ENCODE results near the gene TXNRD2. TPM values are rescaled to one million over a fixed set of nuclear protein-coding genes. Genes with fewer than 3 reads are reported as not detected.

Gene TXNRD2
- total and polyA plus RNA-seq, 10 of the 15 experiments (the other 5 are each of a cell fraction or from before 2014, with no cell fraction given): 1.6 to 26.0 (median 13.9) TPM

- ChIA-PET SMC1A (ENCODE audit: uncharacterized antibody, unreplicated experiment) (no interaction called here), RAD21 (ENCODE audit: unreplicated experiment) (interaction anchor here (1.4 kb wide), 1 partner anchor 26 kb away, joined by 3 read pairs; no protein-coding TSS in a partner anchor), POLR2A (no interaction called here), CTCF (no interaction called here)
- FAIRE-seq: no peak
- intact Hi-C loops (cut with micrococcal nuclease; ENCODE audit: unreplicated experiment): no loop called here
- no TSS peak for BruUV-seq (replicated peaks)
- no peak overlapping the region for H2AFZ ChIP-seq (ENCODE audit: control insufficient read depth, low read depth, low read length)
- no peak overlapping the region for H3K27ac ChIP-seq (ENCODE audit: control insufficient read depth, insufficient read depth)
- no peak for ATAC-seq
- H3K4me1 ChIP-seq (ENCODE audit: control insufficient read depth, insufficient read depth, low read length): no peaks in the 10 kb centered on the region
- H4K20me1 ChIP-seq (ENCODE audit: control insufficient read depth, insufficient read depth): no peaks in the 10 kb centered on the region
- no peak overlapping the region for H3K9ac ChIP-seq (ENCODE audit: control insufficient read depth, insufficient read depth, low read length)
- H3K4me3 ChIP-seq: no peak overlapping the region
- no peak for TF ChIP-seq MTA3 (IDR thresholded peaks at IDR 0.05; ENCODE audit: borderline replicate concordance, low read length)
- no peak for TF ChIP-seq MEF2A (IDR thresholded peaks at IDR 0.05; ENCODE audit: insufficient read depth, low read depth, low read length)
- no peak for TF ChIP-seq SKIL (IDR thresholded peaks at IDR 0.05; ENCODE audit: low read depth, poor library complexity, severe bottlenecking)
- TF ChIP-seq BHLHE40 (IDR thresholded peaks at IDR 0.05; ENCODE audit: borderline replicate concordance in 1 of 2, low read depth in 2 of 2, low read length in 1 of 2): no peak
- TF ChIP-seq FOXM1 (IDR thresholded peaks at IDR 0.05; ENCODE audit: low read depth, low read length): no peak
- TF ChIP-seq ZNF207 (IDR thresholded peaks at IDR 0.05; ENCODE audit: borderline replicate concordance): no peak
- TF ChIP-seq MEF2B (IDR thresholded peaks at IDR 0.05; ENCODE audit: partially characterized antibody, poor library complexity, severe bottlenecking): no peak
- no peak overlapping the region for H3K4me2 ChIP-seq (ENCODE audit: control insufficient read depth, insufficient read depth)
- H3K36me3 ChIP-seq (ENCODE audit: control insufficient read depth in 2 of 2, insufficient read depth in 2 of 2, low read length in 1 of 2): no peaks in the 10 kb centered on the region
- H3K9me3 ChIP-seq (replicated peaks; ENCODE audit: control insufficient read depth, insufficient read depth, low read length): no peaks in the 10 kb centered on the region
- in situ Hi-C loops (cut with MboI): no loop called here
- WGBS (ENCODE audit: insufficient coverage, insufficient replicate concordance, low lambda C conversion rate, missing lambda C conversion rate): 67% methylated on average over 20 of the region's 24 CpGs
- H3K79me2 ChIP-seq (ENCODE audit: control insufficient read depth, insufficient read depth, low read length): no peaks in the 10 kb centered on the region
- DNase-seq (ENCODE audit: low read depth, low spot score): no peak
- H3K27me3 ChIP-seq (replicated peaks in 1 of 2; ENCODE audit: control insufficient read depth in 2 of 2, insufficient read depth in 2 of 2, low read length in 1 of 2): peaks cover 0 to 2% of the 10 kb centered on the region in 2 experiments; a peak in 1 of 4 replicates
Observed at GRCh38 chr22:19987394-19988306, 46.0 kb upstream of the TXNRD2 start.
